PC-3 (cell line): ENCODE results near the gene CIZ1. TPM values are rescaled to one million over a fixed set of nuclear protein-coding genes. Genes with fewer than 3 reads are reported as not detected.

Experiments used
- ATAC-seq: fragments of 200-7000 bp; cut with Tn5 transposase; 2 replicates; pipeline ENCODE4 v1.9.1; 2020; ENCODE audit warnings: mild to moderate bottlenecking, moderate library complexity
- BruUV-seq: library from RNA; stranded (reverse); fragments of 400-500 nt; replicated peaks from 2 replicates; lab custom pipeline; 2021; lab: Mats Ljungman, UMichigan
- CTCF ChIA-PET: fragments of 300-600 bp; sonication (Branson Sonifier 250); formaldehyde crosslinking; loops from one replicate; lab custom pipeline; 2022; ENCODE audit warnings: antibody characterized with exemption; lab: Charles Lee
- POLR2A ChIA-PET: fragments of 300-600 bp; sonication (Branson Sonifier 250); formaldehyde crosslinking; loops from one replicate; lab custom pipeline; 2022; ENCODE audit warnings: antibody characterized with exemption; ENCODE audit not compliant: unreplicated experiment; lab: Charles Lee
- DNase-seq: peaks from one replicate; pipeline ENCODE4 v3.0.0-alpha.2; 2015
- H2AFZ ChIP-seq: fragments of 300-600 bp; sonication (generic); 2 replicates; pipeline ENCODE4 v1.6.0; 2016; ENCODE audit warnings: antibody characterized with exemption, low read length
- H3F3A ChIP-seq: fragments of 300-600 bp; sonication (generic); one replicate; pipeline ENCODE4 v1.6.0; 2017; ENCODE audit warnings: antibody characterized with exemption, low read length, control low read depth, mild to moderate bottlenecking; ENCODE audit not compliant: unreplicated experiment
- H3K27ac ChIP-seq: fragments of 300-600 bp; sonication (generic); 2 replicates; pipeline ENCODE4 v1.5.1; 2016; ENCODE audit warnings: mild to moderate bottlenecking, low read length
- H3K27me3 ChIP-seq: fragments of 300-600 bp; sonication (generic); 2 replicates; pipeline ENCODE4 v1.6.1; 2016; ENCODE audit warnings: low read length, mixed read lengths
- H3K36me3 ChIP-seq: fragments of 300-600 bp; sonication (generic); 2 replicates; pipeline ENCODE4 v1.6.1; 2016; ENCODE audit warnings: low read depth, mixed run types, low read length, mixed read lengths
- H3K4me1 ChIP-seq: fragments of 300-600 bp; sonication (generic); 2 replicates; pipeline ENCODE4 v1.5.1; 2016; ENCODE audit warnings: low read length; ENCODE audit not compliant: insufficient read depth
- H3K4me2 ChIP-seq: fragments of 300-600 bp; sonication (generic); 2 replicates; pipeline ENCODE4 v1.6.0; 2016; ENCODE audit warnings: low read length
- H3K4me3 ChIP-seq: fragments of 300-600 bp; sonication (generic); 2 replicates; pipeline ENCODE4 v1.5.1; 2016; ENCODE audit warnings: mild to moderate bottlenecking, low read length, mixed read lengths
- H3K79me2 ChIP-seq: fragments of 300-600 bp; sonication (generic); 2 replicates; pipeline ENCODE4 v1.6.1; 2017; ENCODE audit warnings: low read length, mixed read lengths
- H3K9ac ChIP-seq: fragments of 300-600 bp; sonication (generic); 2 replicates; pipeline ENCODE4 v1.6.0; 2016; ENCODE audit warnings: mild to moderate bottlenecking, low read length
- H3K9me2 ChIP-seq: fragments of 300-600 bp; sonication (generic); replicated peaks from 2 replicates; pipeline ENCODE4 v1.6.1; 2016; ENCODE audit warnings: mixed run types, low read length, mixed read lengths
- H3K9me3 ChIP-seq: fragments of 300-600 bp; sonication (generic); 2 replicates; pipeline ENCODE4 v1.6.1; 2016; ENCODE audit warnings: low read length, mixed read lengths
- H4K20me1 ChIP-seq: fragments of 300-600 bp; sonication (generic); 2 replicates; pipeline ENCODE4 v1.6.1; 2016; ENCODE audit warnings: low read length, mixed read lengths
- EZH2 ChIP-seq: fragments of 300-600 bp; sonication (generic); IDR thresholded peaks from one replicate; pipeline ENCODE4 v1.6.1; 2017; ENCODE audit warnings: antibody characterized with exemption, mild to moderate bottlenecking, low read length; ENCODE audit not compliant: unreplicated experiment
- EZH2phosphoT487 ChIP-seq: fragments of 300-600 bp; sonication (generic); IDR thresholded peaks from 2 replicates; pipeline ENCODE4 v1.6.1; 2018; ENCODE audit warnings: mild to moderate bottlenecking, antibody characterized with exemption, low read length, borderline replicate concordance
- intact Hi-C: fragments of 100-400 bp; cut with micrococcal nuclease; formaldehyde crosslinking; loops from 2 replicates; pipeline ENCODE4 v1.9.0; 2023
- total RNA-seq: library from RNA; depleted of rRNA; stranded (reverse); fragments of >200 nt; gene quantifications from 2 replicates; pipeline ENCODE4 v1.2.3, GENCODE V29; 2014
- TF ChIP-seq, protein P1 (sequence below): fragments of 300-600 bp; sonication (generic); conservative IDR thresholded peaks from 2 replicates; pipeline ENCODE4 v1.5.1; 2017; ENCODE audit warnings: antibody characterized with exemption, low read depth, mild to moderate bottlenecking, low read length

The CIZ1 gene
- total RNA-seq, 1 experiment from 2014 or later = 46.1 TPM

DNA sequence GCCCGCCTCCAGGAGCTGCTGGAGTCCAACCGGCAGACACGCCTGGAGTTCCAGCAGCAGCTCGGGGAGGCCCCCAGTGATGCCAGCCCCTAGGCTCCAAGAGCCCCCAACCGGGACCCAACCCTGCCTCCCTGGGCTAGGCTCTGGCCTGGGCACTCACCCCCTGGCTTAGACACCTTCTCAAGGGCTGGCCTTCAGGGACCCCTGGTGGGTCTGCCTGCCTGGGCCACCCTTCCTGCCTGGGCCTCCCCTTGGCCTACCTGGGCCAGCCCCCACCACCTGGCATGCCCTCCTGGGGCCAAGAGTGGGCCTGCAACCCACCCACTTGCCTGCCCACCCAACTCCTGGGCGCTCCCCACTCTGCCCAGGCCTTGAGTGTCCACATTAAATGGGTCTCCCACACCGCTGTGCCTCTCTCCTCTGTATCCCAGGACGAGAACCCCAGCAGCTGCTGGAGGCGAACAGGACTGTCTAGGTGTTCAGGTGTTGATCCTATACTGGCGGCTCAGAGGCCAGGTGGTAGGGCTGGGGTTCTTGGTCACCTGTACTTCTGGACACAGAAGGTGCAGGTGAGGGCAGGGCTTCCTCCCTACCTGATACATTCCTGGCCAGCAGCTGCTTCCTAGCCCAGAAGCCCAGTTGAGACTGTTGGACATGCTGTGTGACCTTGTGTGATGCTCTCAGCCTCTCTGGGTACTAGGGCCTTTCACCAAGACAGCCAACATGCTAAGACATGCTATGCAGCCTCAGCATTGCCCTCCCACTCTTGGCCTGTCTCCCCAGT lies 27.7 kb downstream of the CIZ1 start:
- ATAC-seq (no peak), DNase-seq (no peak)
- no peaks in the 10 kb centered on the region for H3K27me3 ChIP-seq
- no peaks in the 10 kb centered on the region for H3K9me3 ChIP-seq
- peaks cover 7% of the 10 kb centered on the region for H3K36me3 ChIP-seq
- no TSS peak for BruUV-seq
- ChIA-PET POLR2A (no interaction called here), CTCF (no interaction called here)
- no peaks in the 10 kb centered on the region for H3K9me2 ChIP-seq
- H4K20me1 ChIP-seq = no peaks in the 10 kb centered on the region
- H3F3A ChIP-seq = no peaks in the 10 kb centered on the region
- H3K4me3 ChIP-seq = no peak overlapping the region
- no peak overlapping the region for H2AFZ ChIP-seq
- TF ChIP-seq EZH2 = no peak
- TF ChIP-seq, protein P1, sequence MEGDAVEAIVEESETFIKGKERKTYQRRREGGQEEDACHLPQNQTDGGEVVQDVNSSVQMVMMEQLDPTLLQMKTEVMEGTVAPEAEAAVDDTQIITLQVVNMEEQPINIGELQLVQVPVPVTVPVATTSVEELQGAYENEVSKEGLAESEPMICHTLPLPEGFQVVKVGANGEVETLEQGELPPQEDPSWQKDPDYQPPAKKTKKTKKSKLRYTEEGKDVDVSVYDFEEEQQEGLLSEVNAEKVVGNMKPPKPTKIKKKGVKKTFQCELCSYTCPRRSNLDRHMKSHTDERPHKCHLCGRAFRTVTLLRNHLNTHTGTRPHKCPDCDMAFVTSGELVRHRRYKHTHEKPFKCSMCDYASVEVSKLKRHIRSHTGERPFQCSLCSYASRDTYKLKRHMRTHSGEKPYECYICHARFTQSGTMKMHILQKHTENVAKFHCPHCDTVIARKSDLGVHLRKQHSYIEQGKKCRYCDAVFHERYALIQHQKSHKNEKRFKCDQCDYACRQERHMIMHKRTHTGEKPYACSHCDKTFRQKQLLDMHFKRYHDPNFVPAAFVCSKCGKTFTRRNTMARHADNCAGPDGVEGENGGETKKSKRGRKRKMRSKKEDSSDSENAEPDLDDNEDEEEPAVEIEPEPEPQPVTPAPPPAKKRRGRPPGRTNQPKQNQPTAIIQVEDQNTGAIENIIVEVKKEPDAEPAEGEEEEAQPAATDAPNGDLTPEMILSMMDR = no peak
- TF ChIP-seq EZH2phosphoT487 = no peak
- no peak overlapping the region for H3K9ac ChIP-seq
- no peak overlapping the region for H3K27ac ChIP-seq
- peaks cover 22% of the 10 kb centered on the region for H3K79me2 ChIP-seq
- intact Hi-C loops = loop anchor here (5.0 kb wide), 1 partner anchor 36 kb away; the partner anchor contains the start of gene PTGES2
- H3K4me1 ChIP-seq = peaks cover 19% of the 10 kb centered on the region
- no peak overlapping the region for H3K4me2 ChIP-seq

DNA sequence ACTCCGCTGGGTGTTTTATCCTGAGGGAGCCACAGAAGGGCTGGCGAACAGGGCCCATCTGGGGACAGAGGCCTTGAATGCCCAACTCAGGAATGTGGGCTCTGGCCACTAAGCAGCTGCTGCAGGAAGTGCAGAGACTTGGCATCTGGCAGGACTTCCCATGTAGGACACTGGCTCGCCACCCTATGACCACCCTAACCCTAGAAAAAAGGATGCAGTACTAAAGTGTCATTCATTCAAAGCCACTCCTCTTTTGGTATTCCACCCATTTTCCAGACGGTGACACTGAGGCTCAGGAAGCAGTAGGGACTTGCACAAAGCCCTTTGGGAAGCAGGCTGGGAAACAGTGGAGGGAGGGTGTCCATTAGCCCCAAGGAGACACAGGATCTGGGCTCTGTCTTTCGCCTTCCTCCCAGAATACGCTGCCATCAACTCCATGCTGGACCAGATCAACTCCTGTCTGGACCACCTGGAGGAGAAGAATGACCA lies 28.3 kb downstream of the CIZ1 start:
- H3K9ac ChIP-seq = no peak overlapping the region
- no peak overlapping the region for H3K4me2 ChIP-seq
- H3F3A ChIP-seq = no peaks in the 10 kb centered on the region
- H3K9me2 ChIP-seq = no peaks in the 10 kb centered on the region
- POLR2A ChIA-PET = no interaction called here
- no peak for DNase-seq
- H3K36me3 ChIP-seq = peaks cover 7% of the 10 kb centered on the region
- CTCF ChIA-PET = no interaction called here
- H3K27ac ChIP-seq = no peak overlapping the region
- peaks cover 22% of the 10 kb centered on the region for H3K79me2 ChIP-seq
- TF ChIP-seq EZH2 (no peak), EZH2phosphoT487 (no peak)
- TF ChIP-seq, protein P1 = no peak
- H3K4me3 ChIP-seq = no peak overlapping the region
- no peak overlapping the region for H2AFZ ChIP-seq
- intact Hi-C loops = loop anchor here (5.0 kb wide), 1 partner anchor 36 kb away; the partner anchor contains the start of gene PTGES2
- BruUV-seq = no TSS peak
- peaks cover 19% of the 10 kb centered on the region for H3K4me1 ChIP-seq
- H3K9me3 ChIP-seq = no peaks in the 10 kb centered on the region
- no peaks in the 10 kb centered on the region for H3K27me3 ChIP-seq
- no peaks in the 10 kb centered on the region for H4K20me1 ChIP-seq
- ATAC-seq = no peak
